HL-60 (cell line): Measurements from ENCODE around the gene KRT35.

Source experiments
- DNase-seq, 2 experiments: peaks; one replicate each; pipeline ENCODE4 v3.0.0-alpha.2; 2010 to 2020; ENCODE audit warnings: low read depth in 1 of 2, low spot score in 1 of 2
- H3K27ac ChIP-seq: fragments of 250-450 bp; sonication (Bioruptor Pico); replicated peaks from 2 replicates; pipeline ENCODE4 v1.5.1; 2020; ENCODE audit warnings: mild to moderate bottlenecking, moderate library complexity
- H3K27me3 ChIP-seq: fragments of 250-450 bp; sonication (Bioruptor Pico); 2 replicates; pipeline ENCODE4 v1.5.1; 2021; ENCODE audit warnings: mild to moderate bottlenecking, moderate library complexity; ENCODE audit not compliant: insufficient read depth, poor library complexity, severe bottlenecking
- H3K4me3 ChIP-seq: replicated peaks from 2 replicates; pipeline ENCODE4 v1.5.1; 2011; ENCODE audit warnings: mild to moderate bottlenecking, control low read depth, low read length; ENCODE audit not compliant: insufficient read depth
- CTCF ChIP-seq: IDR thresholded peaks from one replicate; pipeline ENCODE4 v1.5.1; 2011; ENCODE audit warnings: low read length, control low read depth, inconsistent platforms; ENCODE audit not compliant: insufficient read depth
- GABPA ChIP-seq: IDR thresholded peaks from 2 replicates; pipeline ENCODE4 v1.6.1; 2012; ENCODE audit warnings: low read depth
- POLR2AphosphoS5 ChIP-seq: IDR thresholded peaks from 2 replicates; pipeline ENCODE4 v1.6.1; 2012; ENCODE audit warnings: low read depth
- REST ChIP-seq: IDR thresholded peaks from 2 replicates; pipeline ENCODE4 v1.6.1; 2012; ENCODE audit warnings: low read depth; ENCODE audit not compliant: insufficient replicate concordance
- SPI1 ChIP-seq: IDR thresholded peaks from 2 replicates; pipeline ENCODE4 v1.6.1; 2012; ENCODE audit warnings: low read depth, mild to moderate bottlenecking, borderline replicate concordance

Gene KRT35

GRCh38 chr17:41505809-41506767, 25.1 kb upstream of the KRT35 start:
- peak in 1 of 2 experiments; percentile 13 for DNase-seq

DNA sequence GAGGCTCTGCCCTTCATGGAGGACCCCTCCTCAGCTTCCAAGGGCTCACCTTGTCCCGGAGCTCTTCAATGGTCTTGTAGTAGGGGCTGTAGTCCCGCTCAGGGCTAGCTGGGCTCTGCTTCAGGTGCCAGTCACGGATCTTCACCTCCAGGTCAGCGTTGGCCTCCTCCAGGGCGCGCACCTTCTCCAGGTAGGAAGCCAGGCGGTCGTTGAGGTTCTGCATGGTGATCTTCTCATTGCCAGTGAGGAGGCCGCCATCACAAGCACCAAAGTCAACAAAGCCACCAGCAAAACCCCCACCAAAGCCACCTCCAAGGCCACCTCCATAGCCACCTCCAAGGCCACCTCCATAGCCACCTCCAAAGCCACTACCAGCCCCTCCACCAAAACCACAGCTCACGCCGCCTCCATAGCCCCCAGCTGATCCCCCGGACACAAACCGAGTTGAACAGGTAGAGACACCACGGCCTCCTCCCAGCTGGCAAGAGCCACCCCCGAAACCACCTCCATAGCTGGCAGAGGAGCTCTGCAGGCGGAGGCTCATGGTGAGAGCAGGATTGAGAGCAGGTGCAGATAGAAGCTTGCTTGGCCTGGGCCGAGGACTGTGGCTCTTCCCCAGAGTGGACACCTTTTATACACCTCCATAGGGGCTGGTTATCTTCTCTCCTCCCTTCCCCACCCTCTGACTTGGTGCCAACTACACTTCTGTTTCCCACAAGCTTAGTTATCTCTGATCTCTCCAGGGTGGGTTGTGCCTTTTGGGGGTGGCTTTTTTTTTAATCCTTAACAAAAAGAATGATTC, 24.3 kb upstream of the KRT35 start, which contains the start of gene KRT13:
Gene KRT13 (minus strand): TSS at position 606 of the 802 bp plus-strand sequence. CDS start 62 bp downstream, at position 544.
- Histone ChIP-seq H3K27ac (no peak within 1 kb of the TSS), H3K27me3 (no peaks in the 10 kb centered on the region), H3K4me3 (no peak within 1 kb of the TSS)
- TF ChIP-seq POLR2AphosphoS5, result no peak
- TF ChIP-seq SPI1, result no peak
- TF ChIP-seq GABPA, result no peak
- TF ChIP-seq REST, result no peak
- no peak for TF ChIP-seq CTCF
- DNase-seq, result no peak

More at GRCh38 chr17:41505809-41506767, 25.1 kb upstream of the KRT35 start:
- Histone ChIP-seq H3K27me3 (no peaks in the 10 kb centered on the region), H3K4me3 (no peak overlapping the region), H3K27ac (no peak overlapping the region)
- TF ChIP-seq GABPA, result no peak
- peak; percentile 96 for TF ChIP-seq SPI1

GRCh38 chr17:41504246-41504977, 23.5 kb upstream of the KRT35 start:
- no peak for DNase-seq
- Histone ChIP-seq H3K27me3 (no peaks in the 10 kb centered on the region), H3K4me3 (no peak overlapping the region), H3K27ac (no peak overlapping the region)
- TF ChIP-seq SPI1 (no peak), CTCF (no peak), REST (no peak), GABPA (no peak), POLR2AphosphoS5 (no peak)
